Neural progenitor cell (in vitro differentiated cells): ENCODE results near the gene NCKAP5. TPM values are rescaled to one million over a fixed set of nuclear protein-coding genes. Genes with fewer than 3 reads are reported as not detected.
A peak's percentile ranks its signal among the peaks of the same experiment; 100 is the strongest.

Source experiments
- DNase-seq: peaks from one replicate; pipeline ENCODE4 v3.0.0-alpha.2; 2016; ENCODE audit warnings: low spot score
- H2AFZ ChIP-seq: fragments of 200-600 bp; sonication (generic); replicated peaks from 2 replicates; pipeline ENCODE4 v1.6.1; 2016; ENCODE audit warnings: antibody characterized with exemption
- H3F3A ChIP-seq: fragments of 200-600 bp; sonication (generic); 2 replicates; pipeline ENCODE4 v1.6.1; 2016; ENCODE audit warnings: antibody characterized with exemption, low read depth
- H3K27ac ChIP-seq: fragments of 200-600 bp; sonication (generic); 2 replicates; pipeline ENCODE4 v1.5.1; 2016; ENCODE audit warnings: mild to moderate bottlenecking
- H3K27me3 ChIP-seq: fragments of 200-600 bp; sonication (generic); 2 replicates; pipeline ENCODE4 v1.6.1; 2016; ENCODE audit warnings: mild to moderate bottlenecking, moderate library complexity
- H3K36me3 ChIP-seq: fragments of 200-600 bp; sonication (generic); 2 replicates; pipeline ENCODE4 v1.5.1; 2016
- H3K4me1 ChIP-seq: fragments of 200-600 bp; sonication (generic); 2 replicates; pipeline ENCODE4 v1.6.1; 2016; ENCODE audit warnings: mixed run types
- H3K4me2 ChIP-seq: fragments of 200-600 bp; sonication (generic); 2 replicates; pipeline ENCODE4 v1.6.1; 2016
- H3K4me3 ChIP-seq: fragments of 200-600 bp; sonication (generic); 2 replicates; pipeline ENCODE4 v1.5.1; 2016
- H3K79me2 ChIP-seq: fragments of 200-600 bp; sonication (generic); 2 replicates; pipeline ENCODE4 v1.6.1; 2016; ENCODE audit warnings: low read depth
- H3K9ac ChIP-seq: fragments of 200-600 bp; sonication (generic); 2 replicates; pipeline ENCODE4 v1.6.1; 2016
- H3K9me3 ChIP-seq: fragments of 200-600 bp; sonication (generic); 2 replicates; pipeline ENCODE4 v1.5.1; 2016; ENCODE audit warnings: low read depth
- H4K20me1 ChIP-seq: fragments of 200-600 bp; sonication (generic); 2 replicates; pipeline ENCODE4 v1.6.1; 2016; ENCODE audit warnings: low read depth
- H3K27ac Mint-ChIP-seq: 3 replicates; pipeline ENCODE4 v1.8.0; 2021; ENCODE audit warnings: mixed read lengths
- H3K27me3 Mint-ChIP-seq: 2 replicates; pipeline ENCODE4 v1.8.0; 2022; ENCODE audit warnings: low read depth, mild to moderate bottlenecking, inconsistent platforms, moderate library complexity, mixed read lengths; ENCODE audit not compliant: insufficient read depth
- H3K36me3 Mint-ChIP-seq: 3 replicates; pipeline ENCODE4 v1.8.0; 2021; ENCODE audit warnings: mixed read lengths
- H3K4me1 Mint-ChIP-seq: 3 replicates; pipeline ENCODE4 v1.8.0; 2021; ENCODE audit warnings: mixed read lengths
- H3K4me3 Mint-ChIP-seq: 3 replicates; pipeline ENCODE4 v1.8.0; 2021; ENCODE audit warnings: mild to moderate bottlenecking, moderate library complexity, mixed read lengths
- H3K9me3 Mint-ChIP-seq: 3 replicates; pipeline ENCODE4 v1.8.0; 2020; ENCODE audit warnings: mixed read lengths
- EZH2 ChIP-seq: fragments of 200-600 bp; sonication (generic); IDR thresholded peaks from 2 replicates; pipeline ENCODE4 v1.6.1; 2017; ENCODE audit warnings: antibody characterized with exemption, mild to moderate bottlenecking, moderate library complexity
- EZH2phosphoT487 ChIP-seq: fragments of 200-600 bp; sonication (generic); IDR thresholded peaks from 2 replicates; pipeline ENCODE4 v1.6.1; 2017; ENCODE audit warnings: antibody characterized with exemption
- total RNA-seq: library from RNA; depleted of rRNA; stranded (reverse); fragments of >200 nt; gene quantifications from 2 replicates; pipeline ENCODE4 v1.2.3, GENCODE V29; 2015; ENCODE audit warnings: low replicate concordance
- TF ChIP-seq, protein P1 (sequence below): fragments of 200-600 bp; sonication (generic); IDR thresholded peaks from 2 replicates; pipeline ENCODE4 v1.5.1; 2017; ENCODE audit warnings: antibody characterized with exemption, mild to moderate bottlenecking

NCKAP5 gene
- total RNA-seq, 1 donor from 2014 or later: 0.47 TPM

DNA sequence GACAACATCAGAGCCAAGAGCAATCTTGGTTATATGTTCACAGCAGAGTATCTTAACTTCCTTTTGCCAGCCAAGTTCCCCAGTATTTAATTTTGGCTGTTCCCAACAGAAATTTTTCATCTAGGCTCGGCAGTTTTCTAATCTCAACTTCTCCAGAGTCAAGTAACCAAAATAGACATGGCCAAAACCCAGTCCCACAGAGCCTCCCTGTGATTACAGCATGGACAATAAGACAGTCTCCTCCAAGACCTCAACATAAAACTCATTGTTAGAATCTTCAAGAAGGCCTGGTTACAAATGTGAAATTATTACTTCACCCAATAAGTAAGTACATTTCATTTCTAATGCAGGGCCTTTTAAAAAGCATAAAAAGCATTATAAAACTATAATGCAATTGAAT is 445.7 kb downstream of the NCKAP5 start:
- Histone ChIP-seq H3K9me3 (no peaks in the 10 kb centered on the region), H3K27me3 (no peaks in the 10 kb centered on the region), H3K9ac (no peak overlapping the region), H3K4me1 (no peaks in the 10 kb centered on the region), H3K79me2 (no peaks in the 10 kb centered on the region), H3F3A (no peaks in the 10 kb centered on the region), H3K4me3 (no peak overlapping the region), H3K4me2 (no peak overlapping the region), H4K20me1 (no peaks in the 10 kb centered on the region), H2AFZ (no peak overlapping the region), H3K27ac (no peak overlapping the region), H3K36me3 (no peaks in the 10 kb centered on the region)
- no peaks in the 10 kb centered on the region for H3K4me1 Mint-ChIP-seq
- no peaks in the 10 kb centered on the region for H3K27me3 Mint-ChIP-seq
- H3K9me3 Mint-ChIP-seq: no peaks in the 10 kb centered on the region
- no peak overlapping the region for H3K27ac Mint-ChIP-seq
- DNase-seq: no peak
- no peak for TF ChIP-seq EZH2
- TF ChIP-seq, protein P1, sequence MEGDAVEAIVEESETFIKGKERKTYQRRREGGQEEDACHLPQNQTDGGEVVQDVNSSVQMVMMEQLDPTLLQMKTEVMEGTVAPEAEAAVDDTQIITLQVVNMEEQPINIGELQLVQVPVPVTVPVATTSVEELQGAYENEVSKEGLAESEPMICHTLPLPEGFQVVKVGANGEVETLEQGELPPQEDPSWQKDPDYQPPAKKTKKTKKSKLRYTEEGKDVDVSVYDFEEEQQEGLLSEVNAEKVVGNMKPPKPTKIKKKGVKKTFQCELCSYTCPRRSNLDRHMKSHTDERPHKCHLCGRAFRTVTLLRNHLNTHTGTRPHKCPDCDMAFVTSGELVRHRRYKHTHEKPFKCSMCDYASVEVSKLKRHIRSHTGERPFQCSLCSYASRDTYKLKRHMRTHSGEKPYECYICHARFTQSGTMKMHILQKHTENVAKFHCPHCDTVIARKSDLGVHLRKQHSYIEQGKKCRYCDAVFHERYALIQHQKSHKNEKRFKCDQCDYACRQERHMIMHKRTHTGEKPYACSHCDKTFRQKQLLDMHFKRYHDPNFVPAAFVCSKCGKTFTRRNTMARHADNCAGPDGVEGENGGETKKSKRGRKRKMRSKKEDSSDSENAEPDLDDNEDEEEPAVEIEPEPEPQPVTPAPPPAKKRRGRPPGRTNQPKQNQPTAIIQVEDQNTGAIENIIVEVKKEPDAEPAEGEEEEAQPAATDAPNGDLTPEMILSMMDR: no peak
- peaks cover 10% of the 10 kb centered on the region for H3K36me3 Mint-ChIP-seq
- H3K4me3 Mint-ChIP-seq: no peak overlapping the region

- no peaks in the 10 kb centered on the region for H3K9me3 ChIP-seq
- no peak overlapping the region for H3K4me3 Mint-ChIP-seq
- H3K36me3 Mint-ChIP-seq: peaks cover 9% of the 10 kb centered on the region
- H3K27ac ChIP-seq: no peak overlapping the region
- no peaks in the 10 kb centered on the region for H3K9me3 Mint-ChIP-seq
- no peaks in the 10 kb centered on the region for H4K20me1 ChIP-seq
- no peaks in the 10 kb centered on the region for H3K4me1 ChIP-seq
- no peak for DNase-seq
- no peaks in the 10 kb centered on the region for H3F3A ChIP-seq
- H3K79me2 ChIP-seq: no peaks in the 10 kb centered on the region
- no peaks in the 10 kb centered on the region for H3K4me1 Mint-ChIP-seq
- TF ChIP-seq, protein P1: no peak
- TF ChIP-seq EZH2phosphoT487 (no peak), EZH2 (no peak)
- H3K4me3 ChIP-seq: no peak overlapping the region
- H3K27me3 Mint-ChIP-seq: peaks cover 2% of the 10 kb centered on the region
- H3K27ac Mint-ChIP-seq: no peak overlapping the region
- H3K27me3 ChIP-seq: no peaks in the 10 kb centered on the region
- H3K4me2 ChIP-seq: no peak overlapping the region
- no peak overlapping the region for H3K9ac ChIP-seq
- H3K36me3 ChIP-seq: no peaks in the 10 kb centered on the region
- no peak overlapping the region for H2AFZ ChIP-seq
These were observed 448.0 kb downstream of the NCKAP5 start for GRCh38 chr2:133120310-133120709.

DNA sequence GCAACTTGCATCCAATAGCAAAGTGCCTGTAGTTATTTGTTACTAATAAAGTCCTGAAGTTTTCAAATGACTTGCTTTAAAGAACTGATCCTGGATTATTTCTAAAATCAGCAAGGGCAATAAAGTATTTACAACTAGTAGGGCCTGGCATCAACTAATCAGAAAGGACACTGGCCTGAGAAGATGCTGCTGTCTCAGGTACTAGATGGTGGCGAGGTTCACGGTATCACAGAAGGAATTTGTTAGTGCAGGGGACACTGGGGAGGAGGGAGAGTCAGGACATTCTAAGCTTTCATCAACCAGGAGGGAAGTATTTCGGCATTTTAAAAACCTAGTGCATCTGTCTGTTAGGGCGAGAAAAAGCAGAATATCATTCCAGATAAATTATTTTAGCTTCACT is 458.1 kb downstream of the NCKAP5 start:
- H3K4me1 Mint-ChIP-seq: no peaks in the 10 kb centered on the region
- no peaks in the 10 kb centered on the region for H3K9me3 Mint-ChIP-seq
- H3K9ac ChIP-seq: no peak overlapping the region
- no peaks in the 10 kb centered on the region for H3K9me3 ChIP-seq
- DNase-seq: no peak
- H3K27ac ChIP-seq: no peak overlapping the region
- TF ChIP-seq, protein P1: no peak
- no peak for TF ChIP-seq EZH2
- TF ChIP-seq EZH2phosphoT487: no peak
- no peak overlapping the region for H3K4me3 Mint-ChIP-seq
- H2AFZ ChIP-seq: no peak overlapping the region
- H3K4me3 ChIP-seq: no peak overlapping the region
- no peaks in the 10 kb centered on the region for H3K79me2 ChIP-seq
- H3K36me3 ChIP-seq: no peaks in the 10 kb centered on the region
- H3K4me2 ChIP-seq: no peak overlapping the region
- peak overlapping the region; percentile 58 for H3K27ac Mint-ChIP-seq
- no peaks in the 10 kb centered on the region for H4K20me1 ChIP-seq
- no peaks in the 10 kb centered on the region for H3K4me1 ChIP-seq
- no peaks in the 10 kb centered on the region for H3K27me3 ChIP-seq
- no peaks in the 10 kb centered on the region for H3K36me3 Mint-ChIP-seq
- H3F3A ChIP-seq: no peaks in the 10 kb centered on the region
- H3K27me3 Mint-ChIP-seq: no peaks in the 10 kb centered on the region

- no peaks in the 10 kb centered on the region for H3K79me2 ChIP-seq
- H4K20me1 ChIP-seq: no peaks in the 10 kb centered on the region
- no peak overlapping the region for H3K4me2 ChIP-seq
- no peaks in the 10 kb centered on the region for H3F3A ChIP-seq
- H3K9ac ChIP-seq: no peak overlapping the region
- H3K36me3 Mint-ChIP-seq: no peaks in the 10 kb centered on the region
- TF ChIP-seq, protein P1: no peak
- TF ChIP-seq EZH2phosphoT487 (no peak), EZH2 (no peak)
- H3K4me1 Mint-ChIP-seq: no peaks in the 10 kb centered on the region
- no peaks in the 10 kb centered on the region for H3K27me3 ChIP-seq
- no peaks in the 10 kb centered on the region for H3K4me1 ChIP-seq
- no peaks in the 10 kb centered on the region for H3K9me3 Mint-ChIP-seq
- H3K9me3 ChIP-seq: no peaks in the 10 kb centered on the region
- no peak overlapping the region for H3K4me3 ChIP-seq
- no peak for DNase-seq
- no peak overlapping the region for H3K27ac Mint-ChIP-seq
- no peak overlapping the region for H3K27ac ChIP-seq
- H3K4me3 Mint-ChIP-seq: no peak overlapping the region
- no peaks in the 10 kb centered on the region for H3K27me3 Mint-ChIP-seq
- no peak overlapping the region for H2AFZ ChIP-seq
- no peaks in the 10 kb centered on the region for H3K36me3 ChIP-seq
These were observed 458.5 kb downstream of the NCKAP5 start for GRCh38 chr2:133109772-133110171.
